HG02981 (cell line): ENCODE measurements around the gene SLC35G3.
"Not testable (repeated sequence)": the region's sequence is repeated elsewhere in the genome, so short reads cannot be mapped to it uniquely, and the experiment has no call there.

Experiments
- ATAC-seq: cut with Tn5 transposase; IDR thresholded peaks from one replicate; pipeline ENCODE4 v1.9.1; 2021; ENCODE audit warnings: mild to moderate bottlenecking, moderate library complexity; ENCODE audit not compliant: unreplicated experiment

Gene SLC35G3

GRCh38 chr17:35194001-35194400 lies at the start of gene SLC35G3:
SLC35G3 (minus strand) TSS chr17:35194393; CDS start chr17:35194307, 86 bp downstream.
- ATAC-seq, result not testable (repeated sequence)

- no peak for ATAC-seq
Measured at GRCh38 chr17:35243561-35244340, 49.6 kb upstream of the SLC35G3 start.

- ATAC-seq, result peak; percentile 60
Measured at GRCh38 chr17:35242805-35243560, 48.8 kb upstream of the SLC35G3 start, which contains the start of gene SLFN5. SLFN5 (plus strand) TSS chr17:35243072; CDS start chr17:35258691, 15,619 bp downstream.

GRCh38 chr17:35242158-35242804 lies 48.1 kb upstream of the SLC35G3 start:
- peak; percentile 39 for ATAC-seq

GRCh38 chr17:35241520-35241919 lies 47.3 kb upstream of the SLC35G3 start:
- no peak for ATAC-seq

- no peak for ATAC-seq
Measured at GRCh38 chr17:35240861-35241260, 46.7 kb upstream of the SLC35G3 start.

GRCh38 chr17:35239823-35240222 lies 45.6 kb upstream of the SLC35G3 start:
- ATAC-seq, result no peak

- no peak for ATAC-seq
Measured at GRCh38 chr17:35238821-35239220, 44.6 kb upstream of the SLC35G3 start.

- no peak for ATAC-seq
Measured at GRCh38 chr17:35236821-35237220, 42.6 kb upstream of the SLC35G3 start.

- no peak for ATAC-seq
Measured at GRCh38 chr17:35235917-35236316, 41.7 kb upstream of the SLC35G3 start.

GRCh38 chr17:35235289-35235688 lies 41.1 kb upstream of the SLC35G3 start:
- ATAC-seq, result no peak

GRCh38 chr17:35234315-35234714 lies 40.1 kb upstream of the SLC35G3 start:
- not testable (repeated sequence) for ATAC-seq

- ATAC-seq, result no peak
Measured at GRCh38 chr17:35229638-35230037, 35.4 kb upstream of the SLC35G3 start.

- ATAC-seq, result no peak
Measured at GRCh38 chr17:35227546-35227945, 33.4 kb upstream of the SLC35G3 start.

GRCh38 chr17:35224436-35224835 lies 30.2 kb upstream of the SLC35G3 start:
- no peak for ATAC-seq

- no peak for ATAC-seq
Measured at GRCh38 chr17:35222452-35222851, 28.3 kb upstream of the SLC35G3 start.

- no peak for ATAC-seq
Measured at GRCh38 chr17:35218915-35219314, 24.7 kb upstream of the SLC35G3 start.

GRCh38 chr17:35217107-35217506 lies 22.9 kb upstream of the SLC35G3 start:
- no peak for ATAC-seq

GRCh38 chr17:35214631-35215273 lies 20.6 kb upstream of the SLC35G3 start:
- ATAC-seq, result no peak

GRCh38 chr17:35214192-35214591 lies 20.0 kb upstream of the SLC35G3 start:
- no peak for ATAC-seq

- ATAC-seq, result no peak
Measured at GRCh38 chr17:35213412-35213940, 19.3 kb upstream of the SLC35G3 start.
